Glutamatergic neuron (in vitro differentiated cells): ENCODE results near the gene COQ9. TPM values are rescaled to one million over a fixed set of nuclear protein-coding genes. Genes with fewer than 3 reads are reported as not detected.

Experiments
- DNase-seq: peaks from one replicate; pipeline ENCODE4 v3.0.0; 2022
- H3K27ac Mint-ChIP-seq: one replicate; pipeline ENCODE4 v1.8.0; 2020; ENCODE audit warnings: mild to moderate bottlenecking, mixed read lengths, inconsistent platforms; ENCODE audit not compliant: unreplicated experiment
- H3K27me3 Mint-ChIP-seq: one replicate; pipeline ENCODE4 v1.8.0; 2020; ENCODE audit warnings: mild to moderate bottlenecking, moderate library complexity, mixed read lengths, inconsistent platforms; ENCODE audit not compliant: unreplicated experiment
- H3K36me3 Mint-ChIP-seq: one replicate; pipeline ENCODE4 v1.8.0; 2020; ENCODE audit warnings: mild to moderate bottlenecking, mixed read lengths, inconsistent platforms; ENCODE audit not compliant: unreplicated experiment
- H3K4me1 Mint-ChIP-seq: one replicate; pipeline ENCODE4 v1.8.0; 2020; ENCODE audit warnings: mild to moderate bottlenecking, low read depth, mixed read lengths, inconsistent platforms; ENCODE audit not compliant: unreplicated experiment
- H3K4me3 Mint-ChIP-seq: one replicate; pipeline ENCODE4 v1.8.0; 2020; ENCODE audit warnings: mild to moderate bottlenecking, mixed read lengths, inconsistent platforms; ENCODE audit not compliant: unreplicated experiment
- H3K9me3 Mint-ChIP-seq: one replicate; pipeline ENCODE4 v1.8.0; 2020; ENCODE audit warnings: mild to moderate bottlenecking, moderate library complexity, mixed read lengths, inconsistent platforms; ENCODE audit not compliant: unreplicated experiment
- total RNA-seq: library from RNA; stranded (reverse); fragmentation: NEBNext Ultra II Directional; extraction: Animal tissue kit (Norgen Biotek cat#: 25700); gene quantifications from one replicate; pipeline ENCODE4 v1.2.1, GENCODE V29; 2021; ENCODE audit not compliant: unreplicated experiment
- TF ChIP-seq, protein P1 (sequence below): fragments of 200-600 bp; sonication (generic); IDR thresholded peaks from one replicate; pipeline ENCODE4 v1.5.0; 2021; ENCODE audit not compliant: partially characterized antibody, unreplicated experiment

COQ9 gene
- total RNA-seq, 1 donor from 2014 or later, result 45.1 TPM

DNA sequence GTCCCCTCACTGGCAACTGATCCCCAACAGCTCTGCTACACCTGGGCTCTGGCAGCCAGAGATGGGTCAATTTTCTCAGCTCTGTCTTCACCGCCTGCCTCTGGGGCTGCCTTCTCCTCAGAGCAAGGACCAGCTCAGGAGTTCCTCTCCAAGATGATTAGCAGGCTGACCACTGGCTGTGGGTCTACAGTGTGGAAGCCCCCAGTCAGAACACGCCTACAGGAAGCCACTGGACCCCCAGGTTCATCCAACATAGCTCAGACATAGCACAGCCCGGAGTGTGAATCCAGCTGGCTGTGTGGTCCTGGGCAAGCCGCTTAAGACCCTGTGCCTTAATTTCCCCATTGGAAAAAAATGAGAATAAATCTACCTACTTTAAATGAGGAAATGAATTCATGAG lies 34.1 kb downstream of the COQ9 start:
- Mint-ChIP-seq H3K9me3 (peaks cover 2% of the 10 kb centered on the region), H3K4me1 (peaks cover 20% of the 10 kb centered on the region), H3K4me3 (no peak overlapping the region), H3K27me3 (peaks cover 10% of the 10 kb centered on the region), H3K36me3 (no peaks in the 10 kb centered on the region), H3K27ac (no peak overlapping the region)
- DNase-seq, result no peak
- TF ChIP-seq, protein P1, sequence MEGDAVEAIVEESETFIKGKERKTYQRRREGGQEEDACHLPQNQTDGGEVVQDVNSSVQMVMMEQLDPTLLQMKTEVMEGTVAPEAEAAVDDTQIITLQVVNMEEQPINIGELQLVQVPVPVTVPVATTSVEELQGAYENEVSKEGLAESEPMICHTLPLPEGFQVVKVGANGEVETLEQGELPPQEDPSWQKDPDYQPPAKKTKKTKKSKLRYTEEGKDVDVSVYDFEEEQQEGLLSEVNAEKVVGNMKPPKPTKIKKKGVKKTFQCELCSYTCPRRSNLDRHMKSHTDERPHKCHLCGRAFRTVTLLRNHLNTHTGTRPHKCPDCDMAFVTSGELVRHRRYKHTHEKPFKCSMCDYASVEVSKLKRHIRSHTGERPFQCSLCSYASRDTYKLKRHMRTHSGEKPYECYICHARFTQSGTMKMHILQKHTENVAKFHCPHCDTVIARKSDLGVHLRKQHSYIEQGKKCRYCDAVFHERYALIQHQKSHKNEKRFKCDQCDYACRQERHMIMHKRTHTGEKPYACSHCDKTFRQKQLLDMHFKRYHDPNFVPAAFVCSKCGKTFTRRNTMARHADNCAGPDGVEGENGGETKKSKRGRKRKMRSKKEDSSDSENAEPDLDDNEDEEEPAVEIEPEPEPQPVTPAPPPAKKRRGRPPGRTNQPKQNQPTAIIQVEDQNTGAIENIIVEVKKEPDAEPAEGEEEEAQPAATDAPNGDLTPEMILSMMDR, result no peak

DNA sequence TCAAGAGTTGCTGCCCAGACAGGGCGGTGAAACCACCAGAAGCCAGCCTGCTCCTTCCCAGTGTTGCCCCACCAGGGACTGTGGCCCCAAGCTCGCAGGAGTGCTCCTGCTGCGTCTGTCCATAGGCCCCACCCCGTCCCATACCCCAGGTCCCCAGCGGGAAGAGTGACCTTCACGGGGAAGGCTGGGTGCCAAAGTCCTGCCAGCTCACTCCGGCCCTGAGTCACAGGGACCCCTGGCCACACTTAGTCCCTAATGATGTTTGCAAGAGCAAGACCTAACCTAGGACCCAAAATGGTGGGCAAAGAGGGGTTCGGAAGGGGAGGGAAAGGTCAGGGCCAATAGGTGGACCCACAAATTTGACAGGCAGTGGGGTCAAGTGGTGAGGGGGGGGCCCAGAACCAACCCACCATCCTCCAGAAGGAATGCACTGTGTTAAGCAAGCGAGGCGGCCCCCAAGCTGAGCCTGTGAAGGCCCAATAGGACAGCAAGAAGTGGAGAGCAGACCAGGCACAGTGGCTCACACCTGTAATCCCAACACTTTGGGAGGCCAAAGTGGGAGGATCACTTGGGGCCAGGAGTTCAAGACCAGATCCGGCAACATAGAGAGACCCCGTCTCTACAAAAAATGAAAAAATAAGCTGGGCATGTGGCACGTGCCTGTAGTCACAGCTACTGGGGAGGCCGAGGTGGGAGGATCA lies 35.7 kb downstream of the COQ9 start:
- DNase-seq, result no peak
- peaks cover 4% of the 10 kb centered on the region for H3K9me3 Mint-ChIP-seq
- H3K36me3 Mint-ChIP-seq, result no peaks in the 10 kb centered on the region
- TF ChIP-seq, protein P1, result no peak
- H3K4me1 Mint-ChIP-seq, result peaks cover 20% of the 10 kb centered on the region
- no peak overlapping the region for H3K4me3 Mint-ChIP-seq
- peaks cover 10% of the 10 kb centered on the region for H3K27me3 Mint-ChIP-seq
- H3K27ac Mint-ChIP-seq, result no peak overlapping the region

DNA sequence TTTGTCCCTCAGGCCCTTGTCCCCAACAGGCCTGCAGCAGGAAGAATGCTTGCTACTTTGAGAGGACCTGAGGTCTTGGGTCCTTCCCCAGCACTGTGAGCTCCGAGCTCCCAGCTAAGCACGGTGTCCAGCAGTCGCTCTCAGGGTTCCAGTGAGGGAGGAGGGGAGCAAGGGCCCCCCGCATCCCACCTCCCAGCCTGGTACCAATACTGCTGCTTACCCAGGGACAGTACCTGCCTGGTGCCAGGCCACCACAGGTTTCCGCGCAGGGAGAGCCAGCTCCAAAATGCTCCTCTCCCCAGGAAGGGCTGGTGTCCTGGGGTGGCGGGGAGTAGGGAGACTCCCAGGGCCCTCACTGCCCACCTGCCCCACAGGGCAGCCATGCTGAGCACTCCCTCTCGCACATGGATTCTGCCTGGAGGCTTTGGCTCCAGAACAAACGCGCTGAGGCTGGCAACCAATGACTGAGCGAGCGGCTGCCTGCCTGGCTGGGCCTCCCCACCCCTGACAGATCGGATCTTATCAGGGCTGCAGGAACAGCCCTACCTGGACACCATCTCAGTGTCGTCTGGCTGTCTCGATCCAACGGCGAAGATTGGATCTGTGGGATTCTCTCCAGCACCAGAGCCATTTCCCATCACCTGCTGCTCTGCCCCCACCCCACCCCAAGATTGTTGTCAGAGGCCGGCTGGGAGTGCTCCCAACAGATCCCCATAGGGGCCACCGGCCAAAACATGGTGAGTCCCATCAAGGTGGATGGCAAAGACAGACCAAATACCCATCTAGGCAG lies 36.6 kb downstream of the COQ9 start:
- H3K9me3 Mint-ChIP-seq, result peaks cover 4% of the 10 kb centered on the region
- no peak overlapping the region for H3K27ac Mint-ChIP-seq
- H3K27me3 Mint-ChIP-seq, result peaks cover 7% of the 10 kb centered on the region
- H3K4me1 Mint-ChIP-seq, result peaks cover 16% of the 10 kb centered on the region
- TF ChIP-seq, protein P1, result no peak
- no peak overlapping the region for H3K4me3 Mint-ChIP-seq
- no peaks in the 10 kb centered on the region for H3K36me3 Mint-ChIP-seq
- DNase-seq, result no peak

DNA sequence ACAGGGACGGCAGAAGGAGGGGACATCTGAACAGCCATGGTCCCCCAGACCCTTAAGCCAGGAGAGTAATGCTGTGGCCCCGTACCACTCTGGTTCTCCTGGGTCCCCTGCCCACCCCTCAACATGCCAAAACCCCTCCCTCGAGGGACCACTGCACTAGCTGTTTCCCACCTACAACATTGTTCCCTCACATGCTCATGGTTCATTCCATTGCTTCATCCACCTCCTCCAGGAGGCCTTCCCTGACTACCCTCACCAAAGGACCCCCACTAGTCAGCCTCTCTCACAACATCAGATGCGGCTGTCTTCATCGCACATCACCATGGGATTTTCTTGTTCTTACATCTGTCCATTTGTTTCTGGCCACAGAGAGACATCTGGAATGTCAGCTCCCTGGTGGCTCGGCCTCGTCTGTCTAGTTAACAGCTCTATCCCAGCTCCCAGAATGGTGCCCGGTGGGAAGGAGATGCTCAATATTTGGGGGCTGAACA lies 37.3 kb downstream of the COQ9 start:
- Mint-ChIP-seq H3K27me3 (peaks cover 5% of the 10 kb centered on the region), H3K27ac (no peak overlapping the region), H3K9me3 (peaks cover 4% of the 10 kb centered on the region), H3K4me3 (peak overlapping the region; percentile 84), H3K36me3 (no peaks in the 10 kb centered on the region), H3K4me1 (peaks cover 13% of the 10 kb centered on the region)
- no peak for DNase-seq
- TF ChIP-seq, protein P1, result no peak
